Loucy (cell line): Measurements from ENCODE around the gene POFUT2.

Experiments used
- H2AFZ ChIP-seq: fragments of 200-600 bp; sonication (generic); 2 replicates; pipeline ENCODE4 v1.6.0; 2016; ENCODE audit warnings: antibody characterized with exemption, mild to moderate bottlenecking, low read length, moderate library complexity
- H3F3A ChIP-seq: fragments of 200-600 bp; 2 replicates; pipeline ENCODE4 v1.6.0; 2016; ENCODE audit warnings: antibody characterized with exemption, low read depth, mild to moderate bottlenecking
- H3K27me3 ChIP-seq: fragments of 200-600 bp; sonication (generic); 2 replicates; pipeline ENCODE4 v1.6.1; 2014; ENCODE audit warnings: low read length, mild to moderate bottlenecking; ENCODE audit not compliant: insufficient read depth, poor library complexity, severe bottlenecking
- H3K36me3 ChIP-seq: fragments of 200-600 bp; sonication (generic); 2 replicates; pipeline ENCODE4 v1.6.1; 2016; ENCODE audit warnings: low read length; ENCODE audit not compliant: insufficient read depth
- H3K4me1 ChIP-seq: fragments of 200-600 bp; sonication (generic); 2 replicates; pipeline ENCODE4 v1.5.1; 2014; ENCODE audit warnings: low read length, mild to moderate bottlenecking; ENCODE audit not compliant: insufficient read depth, poor library complexity, severe bottlenecking
- H3K4me2 ChIP-seq: fragments of 200-600 bp; sonication (generic); 2 replicates; pipeline ENCODE4 v1.6.0; 2014; ENCODE audit warnings: antibody characterized with exemption, low read length, low read depth, mild to moderate bottlenecking; ENCODE audit not compliant: poor library complexity, severe bottlenecking
- H3K4me3 ChIP-seq: fragments of 200-600 bp; sonication (generic); 2 replicates; pipeline ENCODE4 v1.5.1; 2014; ENCODE audit warnings: low read length, mild to moderate bottlenecking, mixed read lengths; ENCODE audit not compliant: poor library complexity, severe bottlenecking
- H3K79me2 ChIP-seq: fragments of 200-600 bp; sonication (generic); 2 replicates; pipeline ENCODE4 v1.6.1; 2014; ENCODE audit warnings: low read length; ENCODE audit not compliant: insufficient read depth
- H3K9ac ChIP-seq: fragments of 200-600 bp; sonication (generic); 2 replicates; pipeline ENCODE4 v1.6.0; 2014; ENCODE audit warnings: mild to moderate bottlenecking, low read depth, low read length, moderate library complexity; ENCODE audit not compliant: poor library complexity, severe bottlenecking
- H3K9me2 ChIP-seq: fragments of 200-600 bp; sonication (generic); replicated peaks from 2 replicates; pipeline ENCODE4 v1.6.1; 2016; ENCODE audit warnings: low read depth, low read length, mixed read lengths
- H3K9me3 ChIP-seq: fragments of 200-600 bp; sonication (generic); 2 replicates; pipeline ENCODE4 v1.6.1; 2014; ENCODE audit warnings: mild to moderate bottlenecking, antibody characterized with exemption, low read length, low read depth; ENCODE audit not compliant: insufficient read depth
- H4K20me1 ChIP-seq: fragments of 200-600 bp; sonication (generic); 2 replicates; pipeline ENCODE4 v1.6.0; 2014; ENCODE audit warnings: antibody characterized with exemption, low read length, mild to moderate bottlenecking; ENCODE audit not compliant: insufficient read depth, poor library complexity, severe bottlenecking
- EZH2phosphoT487 ChIP-seq: fragments of 200-600 bp; IDR thresholded peaks from 2 replicates; pipeline ENCODE4 v1.6.1; 2018; ENCODE audit warnings: antibody characterized with exemption, mild to moderate bottlenecking, moderate library complexity, borderline replicate concordance
- TF ChIP-seq, protein P1 (sequence below): fragments of 200-600 bp; sonication (generic); conservative IDR thresholded peaks from 2 replicates; pipeline ENCODE4 v1.5.1; 2014; ENCODE audit warnings: mild to moderate bottlenecking, antibody characterized with exemption, low read length

POFUT2 gene

GRCh38 chr21:45224189-45224938 lies 63.3 kb downstream of the POFUT2 start:
- H3K4me1 ChIP-seq = no peaks in the 10 kb centered on the region
- H3K79me2 ChIP-seq = no peaks in the 10 kb centered on the region
- H3K9me2 ChIP-seq = no peaks in the 10 kb centered on the region
- H3F3A ChIP-seq = no peaks in the 10 kb centered on the region
- no peak overlapping the region for H2AFZ ChIP-seq
- TF ChIP-seq EZH2phosphoT487 = no peak
- TF ChIP-seq, protein P1, sequence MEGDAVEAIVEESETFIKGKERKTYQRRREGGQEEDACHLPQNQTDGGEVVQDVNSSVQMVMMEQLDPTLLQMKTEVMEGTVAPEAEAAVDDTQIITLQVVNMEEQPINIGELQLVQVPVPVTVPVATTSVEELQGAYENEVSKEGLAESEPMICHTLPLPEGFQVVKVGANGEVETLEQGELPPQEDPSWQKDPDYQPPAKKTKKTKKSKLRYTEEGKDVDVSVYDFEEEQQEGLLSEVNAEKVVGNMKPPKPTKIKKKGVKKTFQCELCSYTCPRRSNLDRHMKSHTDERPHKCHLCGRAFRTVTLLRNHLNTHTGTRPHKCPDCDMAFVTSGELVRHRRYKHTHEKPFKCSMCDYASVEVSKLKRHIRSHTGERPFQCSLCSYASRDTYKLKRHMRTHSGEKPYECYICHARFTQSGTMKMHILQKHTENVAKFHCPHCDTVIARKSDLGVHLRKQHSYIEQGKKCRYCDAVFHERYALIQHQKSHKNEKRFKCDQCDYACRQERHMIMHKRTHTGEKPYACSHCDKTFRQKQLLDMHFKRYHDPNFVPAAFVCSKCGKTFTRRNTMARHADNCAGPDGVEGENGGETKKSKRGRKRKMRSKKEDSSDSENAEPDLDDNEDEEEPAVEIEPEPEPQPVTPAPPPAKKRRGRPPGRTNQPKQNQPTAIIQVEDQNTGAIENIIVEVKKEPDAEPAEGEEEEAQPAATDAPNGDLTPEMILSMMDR = no peak
- no peaks in the 10 kb centered on the region for H4K20me1 ChIP-seq
- no peak overlapping the region for H3K9ac ChIP-seq
- no peaks in the 10 kb centered on the region; the same call in 1 of the 2 replicates for H3K36me3 ChIP-seq
- H3K27me3 ChIP-seq = no peaks in the 10 kb centered on the region
- H3K4me2 ChIP-seq = no peak overlapping the region
- H3K9me3 ChIP-seq = no peaks in the 10 kb centered on the region
- H3K4me3 ChIP-seq = no peak overlapping the region

GRCh38 chr21:45223236-45224185 lies 64.2 kb downstream of the POFUT2 start:
- no peaks in the 10 kb centered on the region for H4K20me1 ChIP-seq
- H3F3A ChIP-seq = no peaks in the 10 kb centered on the region
- H3K9me2 ChIP-seq = no peaks in the 10 kb centered on the region
- no peak overlapping the region for H3K9ac ChIP-seq
- H3K79me2 ChIP-seq = no peaks in the 10 kb centered on the region
- no peak overlapping the region for H3K4me2 ChIP-seq
- H3K4me3 ChIP-seq = no peak overlapping the region
- H3K27me3 ChIP-seq = no peaks in the 10 kb centered on the region
- no peaks in the 10 kb centered on the region for H3K9me3 ChIP-seq
- no peaks in the 10 kb centered on the region; the same call in 1 of the 2 replicates for H3K36me3 ChIP-seq
- no peaks in the 10 kb centered on the region for H3K4me1 ChIP-seq
- no peak for TF ChIP-seq EZH2phosphoT487
- TF ChIP-seq, protein P1 = no peak
- no peak overlapping the region for H2AFZ ChIP-seq

- H3K4me2 ChIP-seq = no peak overlapping the region
- H2AFZ ChIP-seq = no peak overlapping the region
- TF ChIP-seq, protein P1 = no peak
- no peak for TF ChIP-seq EZH2phosphoT487
- no peak overlapping the region for H3K4me3 ChIP-seq
- H3K4me1 ChIP-seq = no peaks in the 10 kb centered on the region
- H3K27me3 ChIP-seq = no peaks in the 10 kb centered on the region
- H3K9me2 ChIP-seq = no peaks in the 10 kb centered on the region
- no peaks in the 10 kb centered on the region; the same call in 1 of the 2 replicates for H3K36me3 ChIP-seq
- H3K79me2 ChIP-seq = no peaks in the 10 kb centered on the region
- no peak overlapping the region for H3K9ac ChIP-seq
- peaks cover 3% of the 10 kb centered on the region; the same call in 1 of the 2 replicates for H3K9me3 ChIP-seq
- H4K20me1 ChIP-seq = no peaks in the 10 kb centered on the region
- H3F3A ChIP-seq = no peaks in the 10 kb centered on the region
These were observed 65.7 kb downstream of the POFUT2 start for GRCh38 chr21:45222001-45222400.
